ENCODE data around the gene AKAP9.
A peak's percentile ranks its signal among the peaks of the same experiment; 100 is the strongest.
"Not testable (repeated sequence)": the region's sequence is repeated elsewhere in the genome, so short reads cannot be mapped to it uniquely, and the experiment has no call there.

The AKAP9 gene

DNA sequence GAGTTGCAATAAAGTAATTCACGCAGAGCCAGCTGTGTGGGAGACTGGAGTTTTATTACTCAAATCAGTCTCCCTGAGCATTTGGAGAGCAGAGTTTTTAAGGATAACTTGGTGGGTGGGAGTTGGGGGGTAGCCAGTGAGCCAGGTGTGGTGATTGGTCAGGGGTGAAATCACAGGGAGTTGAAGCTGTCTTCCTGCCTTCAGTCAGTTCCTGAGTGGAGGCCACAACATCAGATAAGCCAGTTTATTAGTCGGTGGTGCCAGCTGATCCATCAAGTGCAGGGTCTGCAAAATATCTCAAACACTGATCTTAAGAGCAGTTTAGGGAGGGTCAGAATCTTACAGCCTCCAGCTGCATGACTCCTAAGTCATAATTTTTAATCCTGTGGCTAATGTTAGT is 196.9 kb downstream of the AKAP9 start:
- no peak for DNase-seq

- DNase-seq = no peak
These were observed 200.5 kb downstream of the AKAP9 start for GRCh38 chr7:92141161-92141560.

DNA sequence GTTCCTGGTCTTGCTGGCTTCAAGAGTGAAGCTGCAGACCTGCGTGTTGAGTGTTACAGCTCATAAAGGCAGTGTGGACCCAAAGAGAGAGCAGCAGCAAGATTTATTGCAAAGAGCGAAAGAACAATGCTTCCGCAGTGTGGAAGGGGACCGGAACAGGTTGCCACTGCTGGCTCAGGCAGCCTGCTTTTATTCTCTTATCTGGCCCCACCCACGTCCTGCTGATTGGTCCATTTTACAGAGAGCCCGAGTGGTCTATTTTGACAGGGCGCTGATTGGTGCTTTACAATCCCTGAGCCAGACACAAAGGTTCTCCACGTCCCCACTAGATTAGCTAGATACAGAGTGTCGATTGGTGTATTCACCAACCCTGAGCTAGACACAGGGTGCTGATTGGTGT is 202.1 kb downstream of the AKAP9 start:
- not testable (repeated sequence) for DNase-seq

- DNase-seq = not testable (repeated sequence)
These were observed 202.7 kb downstream of the AKAP9 start for GRCh38 chr7:92143192-92143880.

- no peak for DNase-seq
These were observed 209.1 kb downstream of the AKAP9 start for GRCh38 chr7:92149736-92150239.

GRCh38 chr7:92150450-92151017 is 209.9 kb downstream of the AKAP9 start:
- no peak for DNase-seq

- DNase-seq = no peak
These were observed 214.6 kb downstream of the AKAP9 start for GRCh38 chr7:92155108-92155739.

DNA sequence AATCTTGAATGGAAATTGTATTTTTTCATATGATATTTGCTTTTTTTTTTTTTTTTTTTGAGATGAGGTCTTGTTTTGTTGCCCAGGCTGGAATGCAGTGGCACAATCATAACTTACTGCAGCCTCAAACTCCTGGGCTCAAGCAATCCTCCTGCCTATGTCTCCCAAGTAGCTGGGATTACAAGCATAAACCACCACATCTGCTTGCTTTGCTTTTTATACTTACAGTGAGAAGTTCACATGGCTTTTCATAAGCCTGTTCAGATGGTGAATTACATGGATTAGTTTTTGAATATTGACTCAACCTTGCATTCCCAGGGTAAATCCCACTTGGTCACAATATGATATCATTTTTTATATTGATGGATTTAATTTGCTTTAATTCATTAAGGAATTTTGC is 216.3 kb downstream of the AKAP9 start:
- DNase-seq = no peak

DNA sequence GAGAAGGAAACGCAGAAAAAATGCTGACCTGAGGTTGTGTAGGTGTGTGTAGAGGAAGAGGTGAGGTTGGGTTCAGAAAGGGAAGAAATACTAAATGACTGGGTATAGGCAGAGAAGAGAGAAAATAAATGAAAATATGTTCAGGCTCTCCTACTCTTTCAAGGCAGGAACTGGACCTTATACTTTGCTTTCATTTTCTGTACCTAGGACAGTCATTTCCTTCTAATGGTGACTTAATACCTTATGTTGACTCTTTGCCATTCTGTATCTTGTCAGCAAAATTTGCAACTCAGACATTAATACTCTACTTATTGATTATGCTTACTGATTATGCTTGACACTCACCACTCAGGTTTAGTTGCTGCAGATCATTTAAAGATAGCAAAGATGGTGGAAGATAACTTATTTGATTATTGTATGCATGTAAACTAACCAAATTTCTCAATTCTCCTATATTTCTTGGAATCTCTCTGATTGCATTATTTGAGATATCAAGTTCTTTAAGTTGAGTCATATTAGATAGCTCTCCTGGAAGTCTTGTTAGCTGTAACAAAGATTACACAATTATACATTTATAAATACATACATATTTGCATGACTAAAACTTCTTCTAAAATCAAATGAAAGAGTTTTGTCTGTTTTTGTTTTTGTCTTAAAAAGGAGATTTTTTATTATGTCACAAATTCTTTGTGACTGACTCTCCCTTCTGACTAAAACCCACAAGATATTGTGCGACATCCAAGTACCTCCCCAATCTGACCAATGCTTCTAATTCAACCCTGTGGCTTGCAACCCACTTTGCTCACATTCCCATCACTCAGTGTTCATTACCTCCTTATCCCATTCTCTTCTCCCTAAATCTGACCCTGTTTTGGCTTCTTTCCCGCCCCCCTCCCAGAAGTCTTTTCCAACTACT is 218.3 kb downstream of the AKAP9 start:
- DNase-seq = peak; percentile 53

All from amniotic stem cell (primary cell).